Activated naive CD4-positive, alpha-beta T cell treated with anti-CD3 and anti-CD28 coated beads for 36 hours (primary cell): ENCODE results near the gene WDR5. TPM values are rescaled to one million over a fixed set of nuclear protein-coding genes. Genes with fewer than 3 reads are reported as not detected.

Source experiments
- CTCF ChIA-PET: fragments of 350-600 bp; sonication (Branson Sonifier 250); formaldehyde crosslinking; loops from one replicate; lab custom pipeline; 2021; ENCODE audit warnings: antibody characterized with exemption; lab: Charles Lee
- DNase-seq: peaks from one replicate; pipeline ENCODE4 v3.0.0-alpha.2; 2020
- H3K27ac Mint-ChIP-seq: one replicate; pipeline ENCODE4 v1.8.0; 2021; ENCODE audit warnings: mild to moderate bottlenecking, mixed read lengths
- H3K27me3 Mint-ChIP-seq: one replicate; pipeline ENCODE4 v1.8.0; 2021; ENCODE audit warnings: low read depth, mixed read lengths
- H3K36me3 Mint-ChIP-seq: one replicate; pipeline ENCODE4 v1.8.0; 2021; ENCODE audit warnings: low read depth, mixed read lengths
- H3K4me1 Mint-ChIP-seq: one replicate; pipeline ENCODE4 v1.8.0; 2021; ENCODE audit warnings: low read depth, mixed read lengths
- H3K4me3 Mint-ChIP-seq: one replicate; pipeline ENCODE4 v1.8.0; 2021; ENCODE audit warnings: mild to moderate bottlenecking, moderate library complexity, mixed read lengths
- H3K9me3 Mint-ChIP-seq: one replicate; pipeline ENCODE4 v1.8.0; 2021; ENCODE audit warnings: mixed read lengths
- intact Hi-C: fragments of 100-400 bp; cut with micrococcal nuclease; formaldehyde crosslinking; loops from one replicate; pipeline ENCODE4 v1.15.1; 2023
- total RNA-seq, 2 experiments: library from RNA; stranded (reverse); gene quantifications; one replicate each; pipeline ENCODE4 v1.2.3, GENCODE V29; 2021

The WDR5 gene
- total RNA-seq, 2 experiments from 2014 or later, result 39.4 to 40.4 TPM

DNA sequence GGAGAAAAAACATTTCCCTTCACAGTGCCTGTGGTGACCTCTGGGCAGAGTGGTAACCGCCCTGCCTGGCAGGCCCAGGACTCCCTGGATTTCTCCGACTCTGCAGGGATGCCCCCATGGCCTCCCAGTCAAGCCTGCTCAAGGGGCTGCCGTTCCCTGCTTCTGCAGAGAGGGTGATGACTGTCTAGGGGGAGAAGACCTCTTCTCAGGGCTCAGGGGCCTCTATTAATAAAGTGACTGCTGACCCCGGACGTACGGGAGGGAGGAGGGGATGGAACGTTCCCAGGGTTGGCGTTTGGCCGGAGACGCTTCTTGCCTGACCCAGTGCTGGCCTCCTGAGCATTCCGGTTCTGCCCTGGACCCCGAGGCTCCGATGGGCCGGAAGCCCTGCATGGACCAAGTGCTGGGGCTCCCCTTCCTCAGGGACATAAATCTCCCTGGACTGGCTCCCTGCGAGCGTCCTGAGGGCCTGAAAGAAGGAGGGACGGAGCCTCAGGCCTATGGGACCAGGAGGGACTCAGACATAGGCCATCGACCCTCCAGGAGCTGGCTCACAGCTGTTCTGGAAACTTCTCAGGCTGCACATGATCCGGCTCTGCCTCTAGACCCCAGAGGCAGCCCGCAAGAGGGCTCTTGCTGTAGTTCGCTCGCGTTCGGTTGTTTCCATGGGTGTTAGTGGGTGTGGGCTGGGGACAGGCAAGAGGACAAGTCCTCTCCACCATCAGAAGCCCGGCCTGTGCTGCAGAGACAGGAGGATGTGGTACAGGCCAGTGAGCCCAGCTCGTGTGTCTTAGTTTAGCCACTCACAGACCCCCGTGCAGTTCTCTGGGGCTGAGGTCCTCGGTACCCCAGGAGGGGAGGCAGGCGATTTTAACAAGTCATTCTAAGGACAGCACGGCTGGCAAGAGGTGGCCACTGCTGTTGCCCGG is 36.6 kb downstream of the WDR5 start:
- intact Hi-C loops, result loop anchor here (10.0 kb wide), 1 partner anchor 482 kb away; no protein-coding TSS in a partner anchor
- no peak for DNase-seq
- H3K36me3 Mint-ChIP-seq, result peaks cover 1% of the 10 kb centered on the region
- H3K27ac Mint-ChIP-seq, result no peak overlapping the region
- CTCF ChIA-PET, result interaction anchor here (1.2 to 2.6 kb wide), 4 partner anchors 127 to 281 kb away, joined by 3 to 21 read pairs (median 5); no protein-coding TSS in a partner anchor
- H3K9me3 Mint-ChIP-seq, result peaks cover 3% of the 10 kb centered on the region
- H3K27me3 Mint-ChIP-seq, result no peaks in the 10 kb centered on the region
- H3K4me1 Mint-ChIP-seq, result peaks cover 2% of the 10 kb centered on the region
- H3K4me3 Mint-ChIP-seq, result no peak overlapping the region

DNA sequence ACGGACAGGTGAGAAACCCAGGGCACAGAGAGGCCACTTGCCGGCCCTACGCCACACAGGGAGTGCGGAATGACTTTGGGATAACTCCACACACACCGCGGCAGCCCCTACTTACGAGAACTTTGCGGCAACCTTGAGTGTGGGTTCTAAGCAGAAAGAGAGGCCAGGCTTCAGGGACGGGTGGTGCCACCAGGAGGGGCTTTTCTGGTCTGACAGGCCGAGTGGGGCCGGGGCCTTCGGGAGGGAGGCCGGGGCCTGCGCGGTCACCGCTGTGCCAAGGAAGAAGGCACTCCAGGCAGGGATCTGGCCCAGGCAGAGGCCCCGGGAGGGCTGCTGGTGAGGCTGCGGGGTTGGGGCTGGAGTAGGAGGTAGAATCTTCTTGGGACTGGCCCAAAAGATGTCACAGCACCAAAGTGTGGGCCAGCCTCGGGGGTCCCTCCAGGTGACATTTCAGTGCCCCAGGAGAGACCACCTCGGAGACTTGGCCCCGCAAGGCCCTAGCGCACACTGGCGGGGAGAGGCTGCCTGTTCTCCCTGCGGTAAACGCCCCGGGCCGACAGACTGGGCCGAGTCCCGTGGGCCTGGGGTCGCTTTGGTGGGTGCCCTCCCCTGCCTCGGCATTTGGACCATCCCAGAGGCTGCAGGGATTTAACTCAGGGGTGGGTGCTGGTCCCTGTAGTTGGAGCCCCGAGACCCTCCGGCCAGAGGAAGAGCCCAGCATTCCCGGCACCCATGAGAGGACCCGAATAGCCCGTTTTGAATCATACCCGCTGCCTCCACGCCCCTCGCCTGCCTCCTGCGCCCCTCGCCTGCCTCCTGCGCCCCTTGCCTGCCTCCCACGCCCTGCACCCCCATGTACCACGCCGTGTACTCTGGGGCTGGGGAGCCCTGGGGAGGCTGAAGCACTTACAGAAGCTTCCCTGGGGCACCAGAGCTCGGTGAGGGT is 37.5 kb downstream of the WDR5 start:
- intact Hi-C loops, result loop anchor here (10.0 kb wide), 1 partner anchor 481 kb away; no protein-coding TSS in a partner anchor
- no peak for DNase-seq
- Mint-ChIP-seq H3K36me3 (no peaks in the 10 kb centered on the region), H3K27ac (no peak overlapping the region), H3K9me3 (peaks cover 3% of the 10 kb centered on the region), H3K4me3 (no peak overlapping the region), H3K4me1 (peaks cover 2% of the 10 kb centered on the region), H3K27me3 (no peaks in the 10 kb centered on the region)
- CTCF ChIA-PET, result interaction anchor here (1.5 kb wide), 1 partner anchor 269 kb away, joined by 4 read pairs; no protein-coding TSS in a partner anchor

DNA sequence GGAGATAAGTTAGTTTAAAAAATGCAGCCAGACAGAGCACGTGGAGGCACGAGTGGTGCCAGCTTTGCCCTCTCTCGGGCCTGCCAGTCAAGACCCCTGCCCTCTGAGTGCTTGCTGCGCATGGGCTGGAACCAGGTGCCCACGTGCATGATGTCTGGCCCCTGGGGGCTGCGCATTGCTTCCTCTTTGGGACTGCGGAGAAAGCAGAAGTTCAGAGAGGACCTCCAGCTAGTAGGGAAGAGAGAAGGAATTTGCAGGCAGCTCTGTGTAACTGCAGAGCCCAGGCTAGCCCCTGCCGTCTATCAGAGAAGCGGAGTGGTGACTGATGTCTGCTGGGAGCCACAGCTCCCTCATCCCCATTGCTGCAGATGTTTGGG is 38.2 kb downstream of the WDR5 start:
- no peak for DNase-seq
- Mint-ChIP-seq H3K36me3 (no peaks in the 10 kb centered on the region), H3K27me3 (no peaks in the 10 kb centered on the region), H3K27ac (no peak overlapping the region), H3K4me3 (no peak overlapping the region), H3K9me3 (no peaks in the 10 kb centered on the region), H3K4me1 (peaks cover 2% of the 10 kb centered on the region)
- intact Hi-C loops, result loop anchor here (10.0 kb wide), 1 partner anchor 481 kb away; no protein-coding TSS in a partner anchor
- CTCF ChIA-PET, result interaction anchor here (1.1 to 1.5 kb wide), 3 partner anchors 43 to 270 kb away, joined by 3 to 4 read pairs (median 3); no protein-coding TSS in a partner anchor

DNA sequence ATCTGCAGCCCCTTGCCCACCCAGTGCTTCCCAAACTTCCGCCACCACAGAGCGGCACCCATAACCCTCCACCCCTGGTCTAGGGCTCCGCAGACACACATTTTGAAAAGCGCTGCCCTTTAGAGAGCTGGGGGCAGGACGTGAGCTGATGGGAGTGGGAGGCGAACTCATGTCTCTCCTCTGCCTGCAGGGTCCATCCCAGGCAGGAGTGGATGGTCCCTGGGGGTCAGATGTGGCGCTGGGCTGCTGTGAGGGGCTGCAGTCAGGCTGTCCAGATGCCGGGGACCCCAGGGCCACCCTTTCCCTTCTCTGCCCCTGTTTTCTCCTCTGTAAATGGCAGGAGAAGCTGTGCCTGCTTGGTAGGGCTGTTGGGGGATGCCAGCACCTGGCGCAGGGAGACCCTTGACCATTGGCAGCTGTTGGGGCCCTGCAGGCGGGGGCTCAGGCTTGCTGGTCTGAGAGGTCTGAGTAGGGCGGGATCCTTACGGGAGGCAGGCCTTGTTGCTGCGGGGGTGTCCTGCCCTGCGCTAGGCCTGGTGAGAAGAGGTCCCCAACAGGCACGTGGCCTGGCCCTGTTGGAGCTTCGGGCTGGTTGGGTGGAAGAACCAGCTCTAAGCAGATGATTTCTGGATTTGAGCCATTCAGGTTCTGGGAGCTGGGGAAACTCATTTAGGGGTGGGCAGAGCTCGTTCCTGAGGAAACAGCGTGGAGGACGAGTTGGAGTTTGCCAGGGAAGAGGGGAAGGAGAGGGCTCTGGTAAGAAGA is 38.8 kb downstream of the WDR5 start:
- Mint-ChIP-seq H3K27me3 (peaks cover 3% of the 10 kb centered on the region), H3K27ac (no peak overlapping the region), H3K9me3 (no peaks in the 10 kb centered on the region), H3K36me3 (no peaks in the 10 kb centered on the region), H3K4me1 (peaks cover 2% of the 10 kb centered on the region), H3K4me3 (no peak overlapping the region)
- DNase-seq, result no peak
- CTCF ChIA-PET, result interaction anchor here (0.9 to 1.5 kb wide), 6 partner anchors 24 to 269 kb away, joined by 3 to 4 read pairs (median 3); no protein-coding TSS in a partner anchor
- intact Hi-C loops, result loop anchor here (10.0 kb wide), 1 partner anchor 480 kb away; no protein-coding TSS in a partner anchor

DNA sequence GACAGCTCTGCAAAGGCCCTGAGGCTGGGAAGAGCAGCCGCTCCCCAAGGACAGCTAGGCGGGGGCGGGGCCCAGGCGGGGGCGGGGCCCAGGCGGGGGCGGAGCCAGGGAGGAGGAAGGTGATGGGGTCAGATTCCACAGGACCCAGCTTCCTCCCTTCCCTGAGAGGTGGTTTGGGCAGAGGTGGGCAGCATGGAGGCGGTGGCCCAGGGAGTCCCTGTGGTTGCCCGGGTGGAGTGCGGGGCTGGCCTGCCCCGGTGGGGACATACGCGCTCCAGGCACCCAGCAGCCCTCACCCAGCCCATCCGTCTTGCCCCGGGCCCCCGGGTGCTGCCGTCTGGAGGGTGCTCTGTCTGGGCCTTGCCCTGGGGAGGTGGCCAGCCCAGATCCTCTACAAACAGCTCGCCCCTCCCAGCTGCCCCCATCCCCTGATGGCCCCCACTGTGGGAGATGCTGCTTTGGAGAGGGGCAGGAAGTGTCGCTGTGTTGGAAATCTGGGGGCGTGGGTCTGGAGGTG is 39.5 kb downstream of the WDR5 start:
- H3K36me3 Mint-ChIP-seq, result no peaks in the 10 kb centered on the region
- no peak overlapping the region for H3K4me3 Mint-ChIP-seq
- no peaks in the 10 kb centered on the region for H3K9me3 Mint-ChIP-seq
- CTCF ChIA-PET, result interaction anchor here (0.9 to 1.5 kb wide), 7 partner anchors 23 to 274 kb away, joined by 3 to 4 read pairs (median 3); no protein-coding TSS in a partner anchor
- no peak overlapping the region for H3K27ac Mint-ChIP-seq
- intact Hi-C loops, result loop anchor here (10.0 kb wide), 1 partner anchor 479 kb away; no protein-coding TSS in a partner anchor
- peaks cover 3% of the 10 kb centered on the region for H3K27me3 Mint-ChIP-seq
- no peak for DNase-seq
- peaks cover 2% of the 10 kb centered on the region for H3K4me1 Mint-ChIP-seq

DNA sequence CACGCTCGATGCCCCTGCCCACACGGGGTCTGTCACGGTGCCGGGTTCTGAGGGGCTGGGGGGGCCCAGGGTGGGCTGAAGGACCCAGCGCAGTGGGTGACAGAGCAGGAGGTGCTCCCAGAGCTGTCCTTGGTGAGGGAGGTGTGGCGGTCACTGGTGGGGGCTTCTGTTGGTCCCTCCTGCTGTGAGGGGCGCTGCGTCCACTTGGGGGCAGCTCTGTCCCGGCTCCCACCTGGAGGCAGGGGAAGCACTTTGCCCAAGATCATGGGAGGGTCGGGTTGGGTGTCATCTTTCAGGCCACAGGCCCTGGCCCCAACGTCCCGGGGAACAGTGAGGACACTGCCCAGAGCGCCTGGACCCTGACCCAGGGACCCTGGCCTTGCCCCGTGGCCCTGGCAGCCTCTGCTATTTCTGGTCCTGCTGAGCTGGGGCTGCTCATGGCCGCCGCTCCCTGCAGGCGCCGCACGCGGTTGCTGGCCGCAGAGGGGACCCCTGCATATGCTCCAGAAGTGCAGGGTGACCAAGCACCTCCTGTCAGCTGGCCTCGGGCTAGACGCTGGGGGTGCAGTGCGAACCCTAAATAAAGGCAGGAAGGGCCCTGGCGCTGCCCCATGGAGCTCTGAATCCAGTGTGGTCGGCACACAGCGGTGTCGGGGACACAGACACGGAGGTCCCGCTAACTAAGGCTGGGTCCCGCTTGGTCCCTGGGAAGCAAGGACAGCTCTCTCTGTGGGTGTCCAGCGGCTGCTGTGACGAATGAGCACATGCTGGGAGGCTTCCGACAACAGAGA is 40.1 kb downstream of the WDR5 start:
- Mint-ChIP-seq H3K27ac (no peak overlapping the region), H3K9me3 (no peaks in the 10 kb centered on the region), H3K4me3 (no peak overlapping the region), H3K4me1 (peaks cover 2% of the 10 kb centered on the region), H3K36me3 (no peaks in the 10 kb centered on the region), H3K27me3 (peaks cover 3% of the 10 kb centered on the region)
- intact Hi-C loops, result loop anchor here (10.0 kb wide), 1 partner anchor 479 kb away; no protein-coding TSS in a partner anchor
- no peak for DNase-seq
- CTCF ChIA-PET, result interaction anchor here (0.9 to 1.1 kb wide), 2 partner anchors 22 to 273 kb away, joined by 3 to 4 read pairs; no protein-coding TSS in a partner anchor

DNA sequence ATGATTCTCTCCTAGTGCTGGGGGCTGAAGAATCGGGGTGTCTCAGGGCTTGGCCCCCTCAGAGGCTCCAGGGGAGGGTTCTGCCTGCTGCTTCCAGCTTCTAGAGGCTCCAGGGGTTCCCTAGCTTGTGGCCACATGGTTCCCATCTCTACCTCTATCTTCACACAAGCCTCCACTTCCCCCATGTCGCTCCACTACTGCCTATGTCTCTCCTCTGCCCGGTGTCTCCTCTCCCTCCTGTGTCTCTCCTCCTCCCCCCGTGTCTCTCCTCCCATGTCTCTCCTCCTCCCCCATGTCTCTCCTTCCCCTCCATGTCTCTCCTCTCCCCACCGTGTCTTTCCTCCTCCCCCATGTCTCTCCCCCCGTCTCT is 40.7 kb downstream of the WDR5 start:
- Mint-ChIP-seq H3K27ac (no peak overlapping the region), H3K4me1 (peaks cover 1% of the 10 kb centered on the region), H3K9me3 (no peaks in the 10 kb centered on the region), H3K4me3 (no peak overlapping the region), H3K27me3 (peaks cover 3% of the 10 kb centered on the region), H3K36me3 (no peaks in the 10 kb centered on the region)
- CTCF ChIA-PET, result no interaction called here
- DNase-seq, result no peak
- intact Hi-C loops, result loop anchor here (10.0 kb wide), 1 partner anchor 478 kb away; no protein-coding TSS in a partner anchor

DNA sequence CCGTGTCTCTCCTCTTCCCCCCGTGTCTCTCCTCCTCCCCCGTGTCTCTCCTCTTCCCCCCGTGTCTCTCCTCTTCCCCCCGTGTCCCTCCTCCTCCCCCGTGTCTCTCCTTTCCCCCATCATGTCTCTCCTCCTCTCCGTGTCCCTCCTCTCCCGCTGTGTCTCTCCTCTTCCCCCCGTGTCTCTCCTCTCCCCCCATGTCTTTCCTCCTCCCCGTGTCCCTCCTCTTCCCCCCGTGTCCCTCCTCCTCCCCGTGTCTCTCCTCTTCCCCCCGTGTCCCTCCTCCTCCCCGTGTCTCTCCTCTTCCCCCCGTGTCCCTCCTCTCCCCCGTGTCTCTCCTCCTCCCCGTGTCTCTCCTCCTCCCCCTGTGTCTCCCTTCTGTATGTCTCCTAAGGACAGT is 41.3 kb downstream of the WDR5 start:
- Mint-ChIP-seq H3K4me1 (peaks cover 4% of the 10 kb centered on the region), H3K9me3 (no peaks in the 10 kb centered on the region), H3K27me3 (peaks cover 3% of the 10 kb centered on the region), H3K27ac (no peak overlapping the region), H3K4me3 (no peak overlapping the region), H3K36me3 (no peaks in the 10 kb centered on the region)
- CTCF ChIA-PET, result no interaction called here
- no peak for DNase-seq
- intact Hi-C loops, result loop anchor here (10.0 kb wide), 1 partner anchor 478 kb away; no protein-coding TSS in a partner anchor

DNA sequence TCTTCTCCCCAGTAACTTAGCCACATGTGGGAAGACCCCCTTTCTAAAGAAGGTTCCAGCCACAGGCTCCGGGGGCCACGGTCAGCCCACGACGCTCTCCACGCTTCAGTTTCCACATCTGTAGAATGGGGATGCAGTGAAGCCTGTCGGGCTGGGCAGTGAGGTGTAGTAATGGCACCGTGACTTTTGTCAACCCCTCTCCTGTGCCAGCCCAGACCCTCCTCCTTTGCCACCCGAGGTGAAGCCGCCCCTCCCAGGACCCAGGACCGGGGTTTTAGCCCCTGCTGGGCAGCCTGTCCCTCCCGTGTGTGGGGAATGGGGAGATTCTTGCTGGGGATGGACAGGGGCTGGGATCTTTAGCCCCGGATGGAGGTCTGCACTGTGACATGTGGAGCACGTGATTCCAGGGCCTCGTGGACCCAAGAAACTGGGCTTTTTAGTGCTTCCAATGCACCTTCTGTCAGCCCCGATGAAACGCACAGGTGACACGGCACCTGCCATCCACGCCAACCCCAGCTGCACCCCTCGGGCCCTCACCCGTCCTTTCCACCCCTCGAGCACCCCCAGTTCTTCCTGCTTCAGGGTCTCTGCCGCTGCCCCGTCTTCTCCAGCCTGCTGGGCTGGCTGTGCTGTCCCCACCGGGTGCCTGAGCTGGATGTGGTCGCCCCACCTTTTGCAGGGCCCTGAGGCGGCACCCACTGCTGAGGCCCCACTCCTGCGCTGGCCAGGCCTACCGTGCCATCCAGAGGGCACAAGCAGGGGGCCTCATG is 41.9 kb downstream of the WDR5 start:
- DNase-seq, result no peak
- H3K27ac Mint-ChIP-seq, result no peak overlapping the region
- H3K27me3 Mint-ChIP-seq, result peaks cover 3% of the 10 kb centered on the region
- intact Hi-C loops, result loop anchor here (10.0 kb wide), 1 partner anchor 477 kb away; no protein-coding TSS in a partner anchor
- H3K4me1 Mint-ChIP-seq, result peaks cover 4% of the 10 kb centered on the region
- no peak overlapping the region for H3K4me3 Mint-ChIP-seq
- H3K9me3 Mint-ChIP-seq, result no peaks in the 10 kb centered on the region
- no peaks in the 10 kb centered on the region for H3K36me3 Mint-ChIP-seq
- CTCF ChIA-PET, result no interaction called here

DNA sequence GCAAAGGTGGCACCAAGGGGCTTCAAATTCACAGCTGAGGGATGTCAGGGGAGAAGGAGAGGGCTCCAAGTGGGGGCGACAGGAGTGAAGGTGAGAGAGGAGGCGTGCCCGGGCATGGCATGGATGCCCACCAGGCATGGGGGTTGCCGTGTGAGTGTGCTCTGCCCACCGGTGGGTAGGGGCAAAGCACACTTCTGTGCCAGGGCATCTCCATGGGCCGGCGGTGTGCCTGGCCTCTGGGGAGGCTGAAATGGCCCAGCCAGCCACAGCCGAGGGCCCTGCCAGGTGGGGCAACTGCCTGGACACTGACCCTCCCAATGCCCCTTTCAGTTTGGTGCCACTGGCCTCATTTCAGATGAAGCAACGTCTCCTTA is 42.5 kb downstream of the WDR5 start:
- intact Hi-C loops, result loop anchor here (10.0 kb wide), 1 partner anchor 476 kb away; no protein-coding TSS in a partner anchor
- Mint-ChIP-seq H3K27me3 (peaks cover 3% of the 10 kb centered on the region), H3K4me3 (no peak overlapping the region), H3K36me3 (no peaks in the 10 kb centered on the region), H3K4me1 (peaks cover 4% of the 10 kb centered on the region), H3K9me3 (no peaks in the 10 kb centered on the region), H3K27ac (no peak overlapping the region)
- DNase-seq, result no peak
- CTCF ChIA-PET, result interaction anchor here (1.2 kb wide), 1 partner anchor 8 kb away, joined by 6 read pairs; no protein-coding TSS in a partner anchor
